ENCODE data around the gene OR5M10.
"Not testable (repeated sequence)": the region's sequence is repeated elsewhere in the genome, so short reads cannot be mapped to it uniquely, and the experiment has no call there.

Gene OR5M10

GRCh38 chr11:56577621-56578020 lies at the start of gene OR5M10:
TSS of gene OR5M10 (minus strand) at chr11:56577721. CDS start at chr11:56577721, 0 bp downstream.
- no peak for DNase-seq

DNA sequence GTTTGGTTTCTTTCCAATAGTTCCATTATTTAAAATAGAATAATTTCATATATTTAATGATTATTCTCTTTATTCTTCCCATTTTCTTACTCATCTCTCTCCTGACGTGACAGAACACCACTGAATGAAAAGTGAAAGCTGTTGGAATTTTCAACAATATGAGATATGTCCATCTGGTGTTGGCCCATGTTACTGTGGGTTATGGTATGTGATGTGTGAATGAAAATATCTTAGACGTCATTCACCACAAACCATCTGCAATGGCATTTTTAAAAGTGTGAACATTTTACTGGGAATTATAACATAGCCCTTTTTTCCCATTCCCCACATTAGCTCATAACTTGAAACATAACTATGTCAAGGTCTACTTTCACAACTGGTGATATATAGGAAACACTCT lies 48.4 kb upstream of the OR5M10 start:
- DNase-seq: no peak

GRCh38 chr11:56624661-56625110 lies 47.2 kb upstream of the OR5M10 start:
- no peak for DNase-seq

DNA sequence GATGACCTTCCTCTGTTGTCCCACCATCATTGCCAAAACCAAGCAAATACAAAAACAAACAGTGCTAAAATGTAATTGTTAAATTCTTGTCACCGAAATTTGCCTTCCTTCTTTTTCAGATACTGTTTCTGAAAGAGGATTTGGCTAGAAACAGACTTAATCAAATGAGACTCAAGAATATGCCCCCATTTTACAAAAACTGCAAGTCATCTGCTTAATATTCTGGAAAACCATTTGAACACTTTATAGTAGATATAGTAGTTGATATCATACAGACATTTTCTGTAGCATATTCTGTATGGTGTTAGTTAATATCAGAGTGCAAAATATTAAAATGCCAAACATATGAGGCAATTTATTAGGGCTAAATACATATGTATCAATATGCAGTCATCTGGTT lies 33.7 kb upstream of the OR5M10 start:
- DNase-seq: no peak

- not testable (repeated sequence) for DNase-seq
These were observed 14.7 kb upstream of the OR5M10 start for GRCh38 chr11:56592088-56592717.

DNA sequence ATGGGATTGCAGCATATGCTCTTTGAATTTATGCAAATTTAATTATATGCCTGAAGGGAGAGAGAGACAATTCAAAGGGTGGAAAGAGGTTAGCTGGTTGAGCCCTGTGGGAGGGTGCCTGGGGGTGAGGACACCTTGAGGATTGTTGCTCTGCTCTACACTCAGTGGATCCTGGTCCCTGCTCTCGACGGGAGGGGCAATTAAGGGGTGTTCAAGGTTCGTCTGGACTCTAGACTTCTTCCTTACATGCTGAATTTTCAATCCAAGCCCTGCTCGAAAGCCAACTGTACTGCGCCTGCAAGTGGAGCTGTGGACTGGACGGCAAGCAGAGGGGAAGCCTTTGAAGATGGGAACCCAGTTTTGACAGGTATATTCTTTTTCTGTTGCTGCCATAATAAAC lies 18.9 kb downstream of the OR5M10 start:
- no peak for DNase-seq

DNA sequence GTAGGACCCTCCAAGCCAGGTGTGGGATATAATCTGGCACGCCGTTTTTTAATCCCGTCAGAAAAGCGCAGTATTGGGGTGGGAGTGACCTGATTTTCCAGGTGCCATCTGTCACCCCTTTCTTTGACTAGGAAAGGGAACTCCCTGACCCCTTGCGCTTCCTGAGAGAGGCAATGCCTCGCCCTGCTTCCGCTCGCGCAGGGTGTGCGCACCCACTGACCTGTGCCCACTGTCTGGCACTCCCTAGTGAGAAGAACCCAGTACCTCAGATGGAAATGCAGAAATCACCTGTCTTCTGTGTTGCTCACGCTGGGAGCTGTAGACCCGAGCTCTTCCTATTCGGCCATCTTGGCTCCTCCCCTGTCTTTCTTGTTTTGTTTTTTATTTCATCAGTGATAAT lies 22.8 kb downstream of the OR5M10 start:
- DNase-seq: not testable (repeated sequence)

DNA sequence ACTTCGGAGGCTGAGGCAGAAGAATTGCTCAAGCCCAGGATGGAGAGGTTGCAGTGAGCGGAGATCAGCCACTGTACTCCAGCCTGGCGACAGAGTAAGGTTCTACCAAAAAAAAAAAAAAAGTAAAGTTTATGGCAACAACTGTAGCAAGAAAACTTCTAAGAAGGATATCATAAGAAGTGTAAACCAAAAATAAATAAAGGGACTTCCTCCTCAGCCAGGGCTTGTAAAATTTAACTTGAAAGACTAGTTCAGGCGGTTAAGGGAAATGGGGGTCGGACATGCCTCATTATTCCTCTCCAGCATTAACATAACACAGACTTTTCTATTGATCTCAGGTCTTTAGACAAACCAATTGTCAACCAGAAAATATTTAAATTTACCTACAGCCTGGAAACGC lies 32.0 kb downstream of the OR5M10 start:
- DNase-seq: no peak

DNA sequence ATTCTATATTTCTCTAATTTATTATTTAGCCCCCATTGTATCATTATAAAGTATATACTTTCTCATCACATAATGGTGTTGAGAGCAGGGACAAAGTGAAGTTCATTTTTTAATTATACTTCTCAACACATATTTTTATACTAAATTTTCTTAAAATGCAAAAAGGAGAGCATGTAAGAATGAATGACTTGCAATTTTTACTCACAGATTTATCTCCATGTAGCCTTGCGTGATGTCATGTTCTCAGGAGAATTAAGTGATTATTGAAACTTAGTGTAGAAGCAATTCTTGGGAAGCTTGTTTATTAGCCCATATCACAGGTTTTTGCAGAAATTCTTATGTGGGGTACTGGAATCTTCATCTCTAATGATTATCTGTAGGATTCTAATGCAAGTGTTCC lies 33.8 kb downstream of the OR5M10 start:
- DNase-seq: no peak

DNA sequence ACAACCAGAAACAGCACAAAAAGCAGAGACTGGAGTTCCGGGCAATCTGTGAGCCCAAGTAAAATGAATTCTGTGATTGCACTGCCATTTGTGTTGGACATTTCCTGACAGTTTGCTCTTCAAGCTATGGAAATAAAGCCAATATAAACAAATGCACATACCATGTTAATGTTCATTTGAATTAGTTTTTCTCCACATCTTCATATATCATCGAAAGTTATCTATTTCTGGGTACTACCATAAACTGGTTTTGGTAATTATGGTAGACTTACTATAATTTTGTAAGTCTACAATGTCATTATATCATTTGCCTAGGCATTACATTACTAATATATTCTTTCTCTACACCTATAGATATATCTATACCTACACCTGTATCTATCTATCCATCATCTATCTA lies 34.4 kb downstream of the OR5M10 start, which contains the start of gene OR5M11:
OR5M11 (minus strand) TSS at position 101 of the 400 bp plus-strand sequence; CDS start at position 101, 0 bp downstream.
- no peak for DNase-seq

DNA sequence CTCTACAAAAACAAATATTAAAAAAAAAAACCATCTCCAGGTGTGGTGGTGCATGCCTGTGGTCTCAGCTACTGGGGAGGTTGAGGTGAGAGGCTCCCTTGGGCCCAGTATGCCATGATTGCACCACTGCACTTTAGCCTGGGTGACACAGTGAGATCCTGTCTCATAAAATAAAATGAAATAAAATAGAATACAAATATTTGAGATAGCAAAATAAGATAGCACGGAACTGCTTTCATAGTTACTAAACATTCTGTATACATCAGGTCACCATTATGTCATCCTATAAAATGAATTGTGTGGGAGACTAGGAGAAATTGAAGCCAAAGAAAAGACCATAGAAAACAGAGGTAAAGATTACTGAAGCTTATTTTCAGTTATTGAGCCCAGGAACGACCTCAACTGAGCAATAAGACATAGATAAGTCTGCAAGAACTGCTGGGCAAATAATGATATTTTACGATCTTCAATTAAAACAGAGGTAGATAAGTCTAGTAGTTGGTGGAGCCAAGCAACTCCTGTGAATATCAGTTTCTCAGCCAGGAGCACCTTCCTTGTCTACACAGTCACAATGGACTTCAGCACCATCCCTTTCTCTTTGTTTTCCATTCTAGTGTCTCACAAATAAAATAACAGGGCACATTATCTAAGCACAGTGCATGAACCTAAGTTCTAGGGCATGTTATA lies 44.3 kb downstream of the OR5M10 start:
- DNase-seq: no peak

DNA sequence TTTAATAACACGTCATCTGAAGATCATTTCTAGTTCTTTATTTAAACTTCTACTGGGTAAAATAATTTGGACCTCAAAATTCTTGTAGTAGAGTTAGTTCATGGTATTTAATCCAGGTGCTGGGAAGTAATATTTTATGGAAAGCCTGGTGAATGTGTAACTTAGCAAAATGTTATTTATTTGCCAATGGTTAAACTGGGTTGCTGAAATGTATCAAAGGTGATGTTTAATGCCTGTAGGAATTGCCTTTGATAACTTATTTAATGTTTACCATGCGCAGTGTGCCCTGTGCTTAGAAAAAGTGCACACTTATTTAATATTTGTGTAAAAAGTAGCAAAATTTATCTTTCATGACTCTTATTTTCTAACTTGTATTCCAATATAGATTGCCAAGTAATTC lies 45.7 kb downstream of the OR5M10 start:
- no peak for DNase-seq
